Kidney epithelial cell (primary cell): ENCODE results near the gene TYW5. TPM values are rescaled to one million over a fixed set of nuclear protein-coding genes. Genes with fewer than 3 reads are reported as not detected.

Experiments
- DNase-seq: peaks from one replicate; pipeline ENCODE4 v3.0.0-alpha.2; 2010; ENCODE audit warnings: low read depth
- H3K27me3 ChIP-seq: 2 replicates; pipeline ENCODE4 v1.6.0; 2011; ENCODE audit warnings: low read length; ENCODE audit not compliant: control insufficient read depth, insufficient read depth
- H3K36me3 ChIP-seq: 2 replicates; pipeline ENCODE4 v1.5.1; 2011; ENCODE audit warnings: low read length; ENCODE audit not compliant: control insufficient read depth, insufficient read depth
- H3K4me3 ChIP-seq: 2 replicates; pipeline ENCODE4 v1.5.1; 2011; ENCODE audit warnings: low read depth, mild to moderate bottlenecking, control low read depth, low read length
- CTCF ChIP-seq: IDR thresholded peaks from 2 replicates; pipeline ENCODE4 v1.5.1; 2011; ENCODE audit warnings: mild to moderate bottlenecking, moderate library complexity, low read length, control low read depth, inconsistent platforms; ENCODE audit not compliant: insufficient read depth, poor library complexity, severe bottlenecking
- total RNA-seq: library from RNA; depleted of rRNA; stranded (reverse); fragments of >200 nt; gene quantifications from 2 replicates; pipeline ENCODE4 v1.2.3, GENCODE V29; 2015

TYW5 gene
- 7.3 and 9.0 TPM in 2 replicates for total RNA-seq

GRCh38 chr2:199955339-199956061, at the start of gene TYW5, which contains the start of gene MAIP1:
Gene TYW5 (minus strand): TSS chr2:199955491. CDS start chr2:199955470, 21 bp downstream.
Gene MAIP1 (plus strand): TSS chr2:199955582. CDS start chr2:199955799, 217 bp downstream.
- no peak for DNase-seq
- TF ChIP-seq CTCF: peak; percentile 27
- no peaks in the 10 kb centered on the region for H3K36me3 ChIP-seq
- peak within 1 kb of the TSS; percentile 89 for H3K4me3 ChIP-seq
- H3K27me3 ChIP-seq: no peaks in the 10 kb centered on the region

DNA sequence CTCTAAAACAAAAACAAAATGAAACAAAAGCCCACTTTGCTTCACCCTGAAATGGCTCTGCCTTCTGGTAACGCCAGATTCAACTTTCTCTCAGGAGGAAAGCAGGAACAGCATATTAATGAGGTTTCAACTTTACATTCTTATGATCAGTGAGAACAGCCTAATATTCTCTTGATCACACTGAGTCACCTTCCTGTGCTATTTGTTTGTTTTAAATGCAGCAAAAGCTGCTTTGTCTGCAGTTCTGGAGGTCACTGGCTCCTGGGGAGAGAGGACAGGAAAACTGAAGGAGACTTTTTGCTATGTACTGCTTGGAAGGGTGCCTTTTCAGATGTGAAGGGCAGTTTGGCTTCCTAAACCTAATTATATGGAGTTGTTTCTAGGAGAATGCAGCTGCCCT, 48.2 kb upstream of the TYW5 start:
- no peak for DNase-seq
- Histone ChIP-seq H3K27me3 (no peaks in the 10 kb centered on the region), H3K36me3 (no peaks in the 10 kb centered on the region), H3K4me3 (no peak overlapping the region)
- TF ChIP-seq CTCF: no peak

GRCh38 chr2:200000444-200001163, 45.3 kb upstream of the TYW5 start:
- Histone ChIP-seq H3K27me3 (no peaks in the 10 kb centered on the region), H3K36me3 (no peaks in the 10 kb centered on the region), H3K4me3 (no peak overlapping the region)
- DNase-seq: no peak
- no peak for TF ChIP-seq CTCF

DNA sequence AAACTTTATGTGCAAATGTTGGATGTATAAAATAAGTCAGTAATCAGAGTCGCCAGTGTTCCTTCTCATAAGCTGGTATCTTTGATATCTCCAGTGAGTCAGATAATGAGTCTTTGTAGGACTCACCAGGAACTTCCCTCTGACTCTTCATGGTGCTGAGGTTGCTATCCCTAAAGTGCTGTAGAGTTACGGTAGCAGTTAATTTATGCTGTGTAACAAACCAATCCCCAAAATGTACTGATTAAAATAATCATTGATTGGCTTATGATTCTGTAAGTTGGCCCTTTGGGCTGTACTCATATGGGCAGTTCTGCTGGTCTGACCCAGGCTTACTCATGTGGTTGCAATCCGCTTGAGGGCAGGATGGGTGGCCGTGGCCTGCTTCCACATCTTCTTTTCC, 43.9 kb upstream of the TYW5 start:
- Histone ChIP-seq H3K36me3 (no peaks in the 10 kb centered on the region), H3K4me3 (no peak overlapping the region), H3K27me3 (no peaks in the 10 kb centered on the region)
- no peak for DNase-seq
- TF ChIP-seq CTCF: no peak

DNA sequence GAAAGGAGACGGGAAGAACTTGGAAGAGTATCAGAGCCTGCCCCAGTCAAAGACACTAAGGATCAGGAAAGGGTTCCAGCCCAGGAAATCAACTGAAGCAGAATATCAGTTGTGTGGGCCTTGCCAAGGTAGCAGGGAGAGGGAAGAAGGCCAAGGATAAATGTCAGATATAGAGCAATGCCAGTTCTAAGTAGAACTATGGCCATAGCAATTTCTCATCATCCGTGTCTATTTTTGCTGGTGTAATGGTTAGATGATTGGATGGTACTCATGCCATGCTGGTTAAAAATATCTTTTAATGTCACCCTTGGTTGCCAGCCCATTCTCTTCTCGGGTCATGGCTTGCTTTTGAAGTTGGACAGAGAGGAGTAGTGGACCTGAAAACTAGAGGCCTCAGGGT, 42.0 kb upstream of the TYW5 start:
- Histone ChIP-seq H3K4me3 (no peak overlapping the region), H3K27me3 (no peaks in the 10 kb centered on the region), H3K36me3 (no peaks in the 10 kb centered on the region)
- TF ChIP-seq CTCF: no peak
- no peak for DNase-seq
